HepG2 (cell line): Measurements from ENCODE around the gene CIAO2B. TPM values are rescaled to one million over a fixed set of nuclear protein-coding genes. Genes with fewer than 3 reads are reported as not detected.

Experiments used
- AFF4 ChIP-seq: sonication (generic); formaldehyde crosslinking; IDR thresholded peaks from 2 replicates; pipeline ENCODE4 v1.4.0; 2020; ENCODE audit warnings: missing genetic modification reagents
- CREM ChIP-seq, 2 experiments: sonication (generic) in 1 of 2; formaldehyde crosslinking in 1 of 2; IDR thresholded peaks; 2 replicates each; pipeline versions ENCODE4 v1.4.0 to v1.6.1; 2016 to 2020; ENCODE audit warnings: antibody characterized with exemption in 1 of 2, mild to moderate bottlenecking in 1 of 2, missing genetic modification reagents in 1 of 2
- E2F2 ChIP-seq: sonication (generic); formaldehyde crosslinking; IDR thresholded peaks from 2 replicates; pipeline ENCODE4 v1.4.0; 2020; ENCODE audit warnings: missing genetic modification reagents, borderline replicate concordance
- LCORL ChIP-seq, 2 experiments: fragments of 450-650 bp in 1 of 2; sonication (generic) in 1 of 2; formaldehyde crosslinking in 1 of 2; IDR thresholded peaks; 2 replicates each; pipeline versions ENCODE4 v1.5.0 to v1.6.1; 2017 to 2020; ENCODE audit warnings: antibody characterized with exemption in 1 of 2, missing genetic modification reagents in 1 of 2
- NCOA1 ChIP-seq: sonication (generic); formaldehyde crosslinking; IDR thresholded peaks from 2 replicates; pipeline ENCODE4 v1.9.0; 2021; ENCODE audit warnings: missing genetic modification reagents
- NCOA2 ChIP-seq: sonication (generic); formaldehyde crosslinking; IDR thresholded peaks from 2 replicates; pipeline ENCODE4 v1.8.0; 2022; ENCODE audit warnings: inconsistent platforms
- NR2C2 ChIP-seq: sonication (generic); formaldehyde crosslinking; IDR thresholded peaks from 2 replicates; pipeline ENCODE4 v1.4.0; 2020; ENCODE audit warnings: missing genetic modification reagents, mild to moderate bottlenecking, moderate library complexity, borderline replicate concordance
- PHF20 ChIP-seq: sonication (generic); formaldehyde crosslinking; IDR thresholded peaks from 2 replicates; pipeline ENCODE4 v1.5.0; 2020; ENCODE audit warnings: mild to moderate bottlenecking, missing genetic modification reagents
- REXO4 ChIP-seq: sonication (generic); formaldehyde crosslinking; IDR thresholded peaks from 2 replicates; pipeline ENCODE4 v1.8.0; 2022; ENCODE audit warnings: missing genetic modification reagents, mild to moderate bottlenecking, borderline replicate concordance
- SNAPC4 ChIP-seq: sonication (generic); formaldehyde crosslinking; IDR thresholded peaks from 2 replicates; pipeline ENCODE4 v1.4.0; 2020; ENCODE audit warnings: mild to moderate bottlenecking, missing genetic modification reagents
- TBL1XR1 ChIP-seq: fragments of 150-350 bp; IDR thresholded peaks from 2 replicates; pipeline ENCODE4 v1.6.1; 2014; ENCODE audit warnings: borderline replicate concordance, low read length; ENCODE audit not compliant: partially characterized antibody
- ZFP82 ChIP-seq: sonication (generic); formaldehyde crosslinking; IDR thresholded peaks from 2 replicates; pipeline ENCODE4 v1.5.1; 2020; ENCODE audit warnings: mild to moderate bottlenecking, missing genetic modification reagents, borderline replicate concordance
- polyA plus RNA-seq, 8 experiments: library from polyadenylated mRNA; depleted of rRNA in 3 of 8; stranded (reverse) in 7 of 8; unstranded in 1 of 8; fragments of >200 nt; fragmentation: Illumina TruSeq in 4 of 8; extraction: Trizol in 4 of 8; gene quantifications; 2 replicates each; pipeline versions ENCODE4 v1.2.1 to v1.2.3, GENCODE V29; 2011 to 2016; ENCODE audit warnings: low read depth in 4 of 8, missing spikeins in 1 of 8, mixed read lengths in 1 of 8; ENCODE audit not compliant: insufficient read depth in 1 of 8
- total RNA-seq, 5 experiments: library from RNA; depleted of rRNA; stranded (reverse); fragments of >200 nt; fragmentation: Illumina TruSeq; extraction: Trizol; gene quantifications; 2 replicates each; pipeline ENCODE4 v1.2.3, GENCODE V29; 2016; ENCODE audit warnings: low read depth in 1 of 5

Gene CIAO2B
- total and polyA plus RNA-seq, 2 of the 13 experiments (the other 11 are each of a cell fraction or from before 2014, with no cell fraction given): 157 to 293 TPM

GRCh38 chr16:66924527-66925321 is 9.5 kb downstream of the CIAO2B start (continued):
- TF ChIP-seq E2F2 (no peak), NR2C2 (CRISPR knock-in tag) (no peak), TBL1XR1 (no peak), NCOA1 (CRISPR knock-in tag) (no peak), SNAPC4 (no peak), ZFP82 (CRISPR knock-in tag) (no peak), CREM (IDR thresholded peaks at IDR 0.05) (no peak), CREM (CRISPR knock-in tag; IDR thresholded peaks at IDR 0.05) (no peak), NCOA2 (CRISPR knock-in tag) (no peak), LCORL (IDR thresholded peaks at IDR 0.05) (no peak), LCORL (CRISPR knock-in tag; IDR thresholded peaks at IDR 0.05) (0 out of 2 replicates have a peak, but pooled peaks have one; percentile 6), PHF20 (CRISPR knock-in tag) (no peak; the same call in 1 of the 2 replicates), AFF4 (CRISPR knock-in tag) (no peak), REXO4 (no peak)
